Cerebellar cortex (tissue), 1 donor: ENCODE results near the gene BCL3.
"Not testable (repeated sequence)": the region's sequence is repeated elsewhere in the genome, so short reads cannot be mapped to it uniquely, and the experiment has no call there.

Experiments used
- DNase-seq: peaks from one replicate; pipeline ENCODE4 v3.0.0-alpha.2; 2015; ENCODE audit warnings: low spot score

The BCL3 gene, protein sequence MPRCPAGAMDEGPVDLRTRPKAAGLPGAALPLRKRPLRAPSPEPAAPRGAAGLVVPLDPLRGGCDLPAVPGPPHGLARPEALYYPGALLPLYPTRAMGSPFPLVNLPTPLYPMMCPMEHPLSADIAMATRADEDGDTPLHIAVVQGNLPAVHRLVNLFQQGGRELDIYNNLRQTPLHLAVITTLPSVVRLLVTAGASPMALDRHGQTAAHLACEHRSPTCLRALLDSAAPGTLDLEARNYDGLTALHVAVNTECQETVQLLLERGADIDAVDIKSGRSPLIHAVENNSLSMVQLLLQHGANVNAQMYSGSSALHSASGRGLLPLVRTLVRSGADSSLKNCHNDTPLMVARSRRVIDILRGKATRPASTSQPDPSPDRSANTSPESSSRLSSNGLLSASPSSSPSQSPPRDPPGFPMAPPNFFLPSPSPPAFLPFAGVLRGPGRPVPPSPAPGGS

DNA sequence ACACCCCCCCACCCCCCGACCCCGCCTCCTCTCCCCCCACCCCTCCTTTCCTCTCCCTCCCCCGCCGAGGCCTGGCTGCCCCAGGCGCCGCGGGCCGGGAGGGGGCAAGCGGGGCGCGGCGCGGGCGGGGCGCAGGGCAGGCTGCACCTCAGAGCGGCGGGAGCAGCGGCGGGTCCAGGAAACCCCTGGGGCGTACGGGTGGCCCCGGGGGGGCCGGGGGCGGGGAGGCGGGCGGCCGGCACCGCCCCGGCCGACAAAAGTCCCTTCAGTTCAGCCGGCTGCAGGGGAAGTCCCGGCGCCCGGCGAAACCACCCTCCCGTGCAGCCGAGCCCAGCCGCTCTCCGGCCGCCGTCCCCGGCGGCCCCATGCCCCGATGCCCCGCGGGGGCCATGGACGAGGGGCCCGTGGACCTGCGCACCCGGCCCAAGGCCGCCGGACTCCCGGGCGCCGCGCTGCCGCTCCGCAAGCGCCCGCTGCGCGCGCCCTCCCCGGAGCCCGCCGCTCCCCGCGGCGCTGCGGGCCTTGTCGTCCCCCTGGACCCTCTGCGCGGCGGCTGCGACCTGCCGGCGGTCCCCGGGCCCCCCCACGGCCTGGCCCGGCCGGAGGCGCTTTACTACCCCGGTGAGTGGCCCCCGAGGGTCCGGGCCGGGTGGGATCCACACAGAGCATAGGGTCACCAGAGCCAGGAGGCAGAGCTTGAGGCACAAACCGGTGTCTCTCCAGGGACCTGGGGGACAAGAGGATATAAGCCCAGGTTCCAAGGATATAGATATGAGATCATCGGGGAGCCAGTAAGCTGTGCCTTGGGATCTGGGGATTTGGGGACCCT lies at the start of gene BCL3:
Gene BCL3 (plus strand): TSS at position 283 of the 829 bp plus-strand sequence. CDS start 83 bp downstream, at position 366.
- no peak for DNase-seq

DNA sequence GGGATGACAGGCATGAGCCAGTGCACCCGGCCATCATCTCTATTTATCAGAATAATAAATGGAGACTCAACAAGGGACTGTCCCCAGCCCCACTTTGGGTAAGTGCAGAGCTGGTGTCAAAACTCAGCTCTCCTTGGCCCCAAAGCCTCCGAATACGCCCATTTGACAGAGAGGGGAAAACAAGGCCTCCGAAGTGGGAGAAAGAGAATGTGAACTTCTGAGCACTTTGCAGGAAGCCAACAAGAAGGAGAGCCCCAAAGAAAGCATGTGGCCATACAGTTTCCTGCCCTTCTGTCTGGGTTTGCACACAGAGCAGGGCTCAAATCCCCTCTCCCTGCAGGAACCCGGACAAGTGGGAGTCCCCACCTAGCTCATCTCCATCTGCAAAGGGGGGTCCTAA lies 48.0 kb upstream of the BCL3 start:
- DNase-seq: no peak

DNA sequence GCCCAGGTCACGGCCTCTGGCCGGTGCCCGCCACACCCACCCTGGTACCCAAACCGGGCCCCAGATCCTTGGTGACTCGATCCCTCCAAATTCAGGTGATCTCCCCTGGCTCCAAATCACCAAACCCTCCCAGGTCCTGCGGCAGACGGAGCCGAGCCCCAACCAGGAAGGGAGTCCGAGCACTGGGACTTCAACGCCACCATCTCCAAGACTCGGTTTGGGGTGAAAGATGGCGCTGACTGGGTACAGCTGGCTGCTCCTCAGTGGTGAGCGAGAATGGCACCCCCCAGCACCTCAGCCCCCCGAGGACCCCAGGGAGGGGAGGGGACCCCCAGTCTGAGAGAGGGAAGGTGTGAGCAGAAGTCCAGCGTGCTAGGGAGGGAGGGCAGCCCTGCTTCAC lies 47.3 kb upstream of the BCL3 start:
- no peak for DNase-seq

DNA sequence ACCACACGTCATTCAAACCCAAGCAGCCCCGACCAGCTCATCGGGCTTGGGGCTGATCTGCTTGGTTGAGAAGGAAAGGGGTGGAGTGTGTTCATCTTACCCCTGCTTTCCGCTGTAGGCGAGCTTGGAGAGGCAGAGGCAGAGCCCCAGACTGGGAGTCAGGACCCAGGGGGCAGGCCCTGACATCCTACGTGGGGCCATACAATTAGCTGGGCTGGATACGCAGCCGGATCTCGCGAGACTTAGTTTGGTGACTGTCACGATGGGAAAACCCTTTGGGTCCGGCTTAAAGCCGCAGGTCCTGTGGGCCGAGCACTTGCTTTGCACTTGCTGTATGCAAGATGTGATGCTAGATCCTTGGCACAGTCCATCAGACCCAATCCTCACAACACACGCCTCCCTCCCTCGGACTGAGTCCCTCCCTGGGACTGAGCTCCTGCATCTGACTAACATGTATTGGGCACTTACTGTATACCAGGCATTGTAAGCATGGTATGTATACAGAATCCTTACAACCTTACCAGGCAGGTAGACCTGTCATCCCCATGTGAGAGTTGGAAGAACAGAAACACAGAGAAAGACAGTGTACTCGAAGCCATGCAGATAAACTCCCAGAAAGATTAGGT lies 45.8 kb upstream of the BCL3 start:
- no peak for DNase-seq

DNA sequence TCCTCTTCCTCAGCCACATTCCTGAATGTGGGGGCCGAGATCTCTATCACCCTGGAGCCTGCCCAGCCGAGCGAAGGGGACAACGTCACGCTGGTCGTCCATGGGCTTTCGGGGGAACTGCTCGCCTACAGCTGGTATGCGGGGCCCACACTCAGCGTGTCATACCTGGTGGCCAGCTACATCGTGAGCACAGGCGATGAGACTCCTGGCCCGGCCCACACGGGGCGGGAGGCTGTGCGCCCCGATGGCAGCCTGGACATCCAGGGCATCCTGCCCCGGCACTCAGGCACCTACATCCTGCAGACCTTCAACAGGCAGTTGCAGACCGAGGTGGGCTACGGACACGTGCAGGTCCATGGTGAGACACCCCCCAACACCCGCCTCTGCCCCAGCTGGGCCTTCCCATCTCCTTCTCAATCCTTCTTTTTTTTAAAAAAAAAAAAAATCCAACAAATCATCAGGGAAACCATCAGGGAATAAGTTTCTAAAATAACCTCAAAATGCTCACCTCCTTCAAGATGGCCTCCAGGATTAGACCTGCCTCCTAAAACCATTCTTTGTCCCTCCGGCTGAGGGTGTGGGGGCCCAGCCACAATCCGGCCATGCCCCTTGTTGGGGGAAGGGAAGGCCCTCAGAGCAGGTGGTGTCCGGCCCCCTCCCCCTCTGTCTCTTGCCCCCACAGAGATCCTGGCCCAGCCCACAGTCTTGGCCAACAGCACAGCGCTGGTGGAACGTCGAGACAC lies 45.0 kb upstream of the BCL3 start:
- DNase-seq: no peak

DNA sequence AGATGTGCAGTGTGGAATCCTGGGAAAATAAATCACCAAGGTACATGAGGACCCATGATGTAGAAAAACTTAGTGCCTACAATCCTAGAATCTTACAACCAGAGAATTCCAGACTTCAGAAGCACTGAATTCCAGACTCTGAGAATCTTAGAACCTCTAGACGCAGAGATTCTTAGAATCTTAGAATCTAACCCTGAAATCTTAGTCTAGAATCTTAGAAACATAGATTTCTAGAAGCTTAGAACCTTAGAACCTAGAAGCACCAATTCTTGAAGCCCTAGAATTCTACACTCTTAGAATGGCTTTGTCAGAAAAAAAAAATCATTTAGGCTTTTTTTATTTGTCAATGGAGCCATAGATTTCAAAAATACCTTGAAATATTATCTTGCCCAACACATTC lies 43.5 kb upstream of the BCL3 start:
- DNase-seq: no peak

DNA sequence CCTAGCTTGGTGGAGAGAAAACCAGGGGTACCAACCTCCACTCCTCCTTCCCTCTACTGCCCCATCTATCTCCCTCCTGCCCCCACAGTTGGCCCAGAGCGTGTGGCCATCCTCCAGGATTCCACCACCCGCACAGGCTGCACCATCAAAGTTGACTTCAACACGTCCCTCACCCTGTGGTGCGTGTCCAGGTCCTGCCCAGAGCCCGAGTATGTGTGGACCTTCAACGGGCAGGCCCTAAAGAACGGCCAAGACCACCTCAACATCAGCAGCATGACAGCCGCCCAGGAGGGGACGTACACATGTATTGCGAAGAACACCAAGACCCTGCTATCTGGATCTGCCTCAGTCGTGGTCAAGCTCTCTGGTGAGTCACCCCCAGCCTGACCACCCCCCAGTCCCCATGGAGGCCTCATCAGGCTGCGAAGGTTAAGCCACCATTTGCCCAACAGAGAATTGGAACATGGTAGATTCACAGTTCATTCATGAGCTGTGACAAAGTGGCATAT lies 43.0 kb upstream of the BCL3 start:
- DNase-seq: no peak

DNA sequence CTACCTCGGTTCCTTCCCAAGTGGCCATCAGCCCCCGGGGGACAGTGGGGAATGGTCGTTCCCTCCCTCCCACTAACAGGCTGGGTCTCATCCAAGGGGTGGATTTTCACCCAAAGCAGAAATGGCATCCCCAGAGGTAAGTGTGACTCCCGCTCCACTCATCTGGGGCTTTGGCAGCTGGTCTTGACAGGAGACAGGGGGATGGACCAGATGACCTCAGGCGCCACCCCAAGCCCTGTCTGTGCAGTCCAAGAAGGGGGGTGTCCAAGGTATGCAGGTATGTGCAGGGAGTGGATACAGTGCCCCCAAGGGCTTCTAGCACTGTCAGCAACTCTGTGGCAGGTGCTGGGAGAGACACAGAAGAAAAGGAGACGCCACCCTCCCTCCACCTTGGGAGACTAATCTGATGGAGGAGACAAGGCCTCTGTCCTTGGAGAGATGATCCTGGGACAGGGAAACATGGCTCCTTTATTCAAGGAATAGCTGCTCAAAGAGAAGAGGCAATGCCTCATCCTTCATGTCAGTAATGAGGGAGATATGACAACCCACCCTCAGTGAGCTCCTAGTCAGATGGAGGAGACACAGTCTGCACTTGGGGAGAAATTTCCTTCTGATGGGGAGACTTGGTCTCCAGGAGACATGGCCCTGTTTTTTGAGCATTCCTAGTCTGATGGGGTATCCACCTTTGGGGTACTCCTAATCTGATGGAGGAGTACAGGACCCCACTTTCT lies 41.8 kb upstream of the BCL3 start:
- no peak for DNase-seq

DNA sequence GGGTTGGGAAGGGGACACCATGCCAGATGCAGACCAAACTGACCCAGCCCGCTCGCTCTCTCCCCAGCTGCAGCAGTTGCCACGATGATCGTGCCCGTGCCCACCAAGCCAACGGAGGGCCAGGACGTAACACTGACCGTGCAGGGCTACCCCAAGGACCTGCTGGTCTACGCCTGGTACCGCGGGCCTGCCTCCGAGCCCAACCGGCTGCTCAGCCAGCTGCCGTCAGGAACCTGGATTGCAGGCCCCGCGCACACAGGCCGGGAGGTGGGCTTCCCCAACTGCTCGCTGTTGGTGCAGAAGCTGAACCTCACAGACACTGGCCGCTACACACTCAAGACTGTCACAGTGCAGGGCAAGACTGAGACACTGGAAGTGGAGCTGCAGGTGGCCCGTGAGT lies 40.7 kb upstream of the BCL3 start:
- no peak for DNase-seq

DNA sequence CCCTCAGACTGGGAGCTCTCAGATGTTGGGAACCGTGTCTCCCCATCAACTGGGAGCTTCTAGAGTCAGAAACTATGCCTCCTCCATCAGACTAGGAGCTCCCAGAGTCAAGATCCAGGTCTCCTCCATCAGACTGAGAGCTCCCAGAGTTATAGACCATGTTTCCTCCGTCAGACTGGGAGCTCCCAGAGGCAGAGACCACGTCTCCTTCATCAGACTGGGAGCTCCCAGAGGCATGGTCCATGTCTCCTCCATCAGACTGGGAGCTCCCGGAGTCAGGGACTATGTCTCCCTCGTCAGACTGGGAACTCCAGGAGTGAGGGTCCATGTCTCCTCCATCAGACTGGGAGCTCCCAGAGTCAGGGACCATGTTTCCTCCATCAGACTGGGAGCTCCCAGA lies 39.6 kb upstream of the BCL3 start:
- DNase-seq: no peak

DNA sequence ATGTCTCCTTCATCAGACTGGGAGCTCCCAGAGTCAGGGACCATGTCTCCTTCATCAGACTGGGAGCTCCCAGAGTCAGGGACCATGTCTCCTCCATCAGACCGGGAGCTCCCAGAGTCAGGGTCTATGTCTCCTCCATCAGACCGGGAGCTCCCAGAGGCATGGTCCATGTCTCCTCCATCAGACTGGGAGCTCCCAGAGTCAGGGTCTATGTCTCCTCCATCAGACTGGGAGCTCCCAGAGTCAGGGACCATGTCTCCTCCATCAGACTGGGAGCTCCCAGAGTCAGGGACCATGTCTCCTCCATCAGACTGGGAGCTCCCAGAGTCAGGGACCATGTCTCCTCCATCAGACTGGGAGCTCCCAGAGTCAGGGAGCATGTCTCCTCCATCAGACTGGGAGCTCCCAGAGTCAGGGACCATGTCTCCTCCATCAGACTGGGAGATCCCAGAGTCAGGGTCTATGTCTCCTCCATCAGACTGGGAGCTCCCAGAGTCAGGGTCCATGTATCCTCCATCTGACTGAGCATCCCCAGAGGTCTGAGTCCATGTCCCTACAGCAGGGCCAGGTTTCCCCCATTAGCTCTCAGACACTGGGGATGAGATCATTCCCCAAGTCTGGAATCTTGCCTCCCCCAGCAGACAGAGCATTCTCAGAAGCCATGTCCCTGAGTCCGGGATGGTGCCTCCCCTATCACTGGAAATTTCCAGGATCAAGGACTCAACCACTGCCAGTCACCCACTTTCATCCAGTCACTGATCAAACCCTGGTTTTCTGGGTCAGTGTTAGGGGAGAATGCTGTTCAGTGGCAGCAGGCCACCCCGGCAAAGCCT lies 38.9 kb upstream of the BCL3 start:
- DNase-seq: not testable (repeated sequence)

DNA sequence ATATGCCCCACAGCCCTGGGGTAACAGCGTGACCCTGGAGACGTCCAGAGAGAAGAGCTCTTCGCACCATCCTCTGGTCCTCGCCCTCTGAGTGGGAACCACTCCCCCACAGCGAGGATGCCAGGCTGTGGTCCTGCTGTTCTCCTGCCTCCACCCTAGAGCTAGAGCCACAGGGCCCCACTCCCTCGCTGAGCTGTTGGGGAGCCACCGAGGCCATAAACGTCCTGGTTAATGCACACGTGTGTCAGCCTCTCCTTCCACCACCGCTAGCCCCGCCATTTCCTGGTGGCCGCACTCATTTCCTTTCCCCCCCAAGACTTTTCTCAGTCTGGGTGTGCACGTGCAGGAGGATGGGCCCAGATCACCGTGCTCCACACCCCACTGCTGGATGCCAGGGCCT lies 38.0 kb upstream of the BCL3 start:
- DNase-seq: no peak

DNA sequence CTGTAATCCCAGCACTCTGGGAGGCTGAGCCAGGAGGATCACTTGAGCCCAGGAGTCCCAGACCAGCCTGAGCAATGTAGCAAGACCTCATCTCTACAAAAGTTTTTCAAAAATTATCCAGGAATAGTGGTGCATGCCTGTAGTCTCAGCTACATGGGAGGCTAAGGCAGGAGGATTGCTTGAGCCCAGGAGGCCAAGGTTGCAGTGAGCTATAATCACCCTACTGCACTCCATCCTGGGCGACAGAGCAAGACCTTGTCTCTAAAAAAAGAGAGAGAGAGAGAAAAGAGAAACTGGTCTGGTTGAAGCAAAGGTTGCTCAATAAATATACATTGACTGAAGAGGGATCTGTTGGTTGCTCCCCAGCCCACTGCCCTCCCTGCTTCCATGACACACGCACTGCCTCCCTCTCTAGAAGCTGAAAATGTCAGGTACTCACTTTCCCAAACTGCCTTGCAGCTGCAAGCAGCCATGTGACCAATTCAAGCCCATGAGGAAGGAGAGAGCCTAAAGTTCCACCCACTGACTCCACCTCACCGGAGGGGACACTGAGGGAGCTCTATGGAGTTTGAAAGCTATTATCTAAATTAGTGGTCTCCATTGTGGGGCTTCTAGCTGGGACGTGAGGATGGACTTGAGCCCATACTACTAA lies 35.5 kb upstream of the BCL3 start:
- DNase-seq: peak; percentile 35

DNA sequence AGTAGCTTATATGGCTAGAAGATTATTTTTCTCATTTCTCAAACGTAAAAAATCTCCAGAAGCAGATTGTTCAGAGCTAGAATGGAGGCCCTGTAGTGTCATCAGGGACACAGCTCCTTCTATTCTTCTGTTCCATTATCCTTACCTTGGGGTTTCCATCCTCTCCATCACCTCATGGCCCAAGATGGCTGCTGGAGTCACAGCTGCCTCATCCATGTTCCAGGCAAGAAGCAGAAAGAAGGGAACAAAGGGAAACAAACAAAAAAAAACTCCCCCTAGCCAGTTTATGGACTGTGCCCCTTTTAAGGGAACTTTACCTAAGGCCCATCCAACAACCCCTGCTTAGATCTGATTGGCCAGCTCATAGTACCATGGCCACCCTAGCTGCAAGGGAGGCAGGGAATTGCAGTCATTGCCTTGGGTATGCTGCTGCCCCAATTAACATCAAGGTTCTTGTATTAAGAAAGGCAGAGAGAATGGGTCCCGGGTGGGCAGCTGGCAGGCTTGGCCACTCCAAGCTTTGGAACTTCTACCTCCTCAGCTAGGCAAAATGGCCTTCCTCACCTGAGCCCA lies 33.8 kb upstream of the BCL3 start:
- DNase-seq: no peak

DNA sequence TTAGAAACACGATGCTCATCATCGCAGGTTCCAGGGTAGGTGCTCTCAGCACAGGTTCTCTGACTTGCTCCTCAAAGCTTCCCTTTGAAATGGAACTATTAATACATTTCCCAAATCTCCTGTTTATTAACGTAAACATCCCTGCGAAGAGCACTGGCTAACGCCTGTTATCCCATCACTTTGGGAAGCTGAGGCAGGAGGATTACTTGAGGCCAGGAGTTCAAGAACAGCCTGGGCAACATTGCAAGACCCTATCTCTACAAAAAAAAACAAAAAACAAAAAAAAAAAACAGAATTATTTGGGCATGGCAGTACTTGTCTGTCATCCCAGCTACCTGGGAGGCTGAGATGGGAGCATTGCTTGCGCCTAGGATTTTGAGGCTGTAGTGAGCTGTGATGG lies 30.9 kb upstream of the BCL3 start:
- no peak for DNase-seq

DNA sequence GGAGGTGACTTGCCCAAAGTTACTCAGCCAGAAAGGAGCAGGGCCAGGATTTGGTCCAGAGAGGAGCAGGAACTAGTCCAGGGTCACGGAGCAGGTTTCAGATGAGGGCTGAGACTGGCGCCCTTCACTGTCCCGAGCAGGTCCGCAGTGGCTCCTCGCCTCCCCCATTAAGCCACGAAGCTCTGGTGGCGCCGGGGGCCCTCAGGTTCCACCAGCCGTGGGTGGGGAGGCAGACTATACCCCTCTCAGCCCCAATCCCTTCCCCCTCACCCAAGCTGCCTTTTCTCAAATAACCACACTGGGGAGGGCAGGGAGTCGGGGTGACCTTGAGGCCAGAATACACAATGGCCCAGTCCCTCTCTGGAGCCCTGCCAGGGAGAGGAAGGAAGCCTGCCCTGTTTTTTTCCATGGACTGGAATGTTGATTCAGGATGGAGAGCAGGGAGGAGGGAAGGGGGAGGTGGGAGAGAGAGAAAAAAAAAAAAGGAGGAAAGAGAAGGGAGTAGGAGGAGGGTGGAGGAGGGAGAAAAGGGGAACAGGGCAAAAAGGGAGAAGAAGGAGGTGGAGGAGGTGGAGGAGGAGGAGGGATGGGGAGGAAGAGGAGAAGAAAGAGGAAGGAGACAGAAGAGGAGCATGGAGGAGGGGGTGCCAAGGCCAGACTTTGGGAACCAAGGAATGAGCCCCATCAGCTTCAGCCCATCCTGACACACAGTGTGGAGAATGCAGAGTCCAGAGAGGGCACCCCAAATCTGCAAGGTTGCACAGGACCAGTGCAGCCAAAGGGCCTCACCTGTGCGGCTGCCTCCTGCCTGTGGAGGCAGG lies 29.9 kb upstream of the BCL3 start:
- DNase-seq: peak; percentile 39

DNA sequence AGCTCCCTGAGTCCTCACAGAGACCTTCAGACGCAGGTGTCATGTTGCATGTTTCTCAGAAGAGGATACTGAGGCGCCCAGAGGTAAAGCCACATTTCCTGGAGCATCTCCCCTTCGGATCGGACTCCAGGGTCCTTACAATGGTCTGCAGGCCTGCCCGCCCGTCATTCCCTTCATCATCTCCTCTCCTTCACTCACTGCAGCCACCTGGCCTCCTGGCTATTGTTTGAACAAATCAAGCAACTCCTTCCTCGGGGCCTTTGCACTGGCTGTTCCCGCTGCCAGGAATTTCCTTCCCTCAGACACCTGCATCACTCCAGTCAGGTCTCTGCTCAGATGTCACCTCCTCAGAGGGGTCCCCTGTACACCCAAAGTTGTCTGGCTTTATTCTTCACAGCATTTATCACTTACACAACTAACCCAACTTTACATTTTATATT lies 29.2 kb upstream of the BCL3 start:
- DNase-seq: no peak

DNA sequence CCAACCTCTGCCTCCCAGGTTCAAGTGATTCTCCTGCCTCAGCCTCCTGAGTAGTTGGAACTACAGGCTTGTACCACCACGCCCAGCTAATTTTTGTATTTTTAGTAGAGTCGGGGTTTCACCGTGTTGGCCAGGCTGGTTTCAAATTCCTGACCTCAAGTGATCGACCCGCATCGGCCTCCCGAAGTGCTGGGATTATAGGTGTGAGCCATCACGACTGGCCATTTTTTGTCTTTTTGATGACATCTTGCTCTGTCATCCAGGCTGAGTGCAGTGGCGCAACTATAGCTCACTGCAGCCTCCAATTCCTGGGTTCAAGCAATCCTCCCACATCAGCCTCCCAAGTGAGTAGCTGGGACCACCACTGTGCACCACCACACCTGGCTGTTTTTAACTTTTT lies 28.1 kb upstream of the BCL3 start:
- not testable (repeated sequence) for DNase-seq
